ENCODE results near the gene UAP1L1.
"Not testable (repeated sequence)": the region's sequence is repeated elsewhere in the genome, so short reads cannot be mapped to it uniquely, and the experiment has no call there.

UAP1L1 gene

DNA sequence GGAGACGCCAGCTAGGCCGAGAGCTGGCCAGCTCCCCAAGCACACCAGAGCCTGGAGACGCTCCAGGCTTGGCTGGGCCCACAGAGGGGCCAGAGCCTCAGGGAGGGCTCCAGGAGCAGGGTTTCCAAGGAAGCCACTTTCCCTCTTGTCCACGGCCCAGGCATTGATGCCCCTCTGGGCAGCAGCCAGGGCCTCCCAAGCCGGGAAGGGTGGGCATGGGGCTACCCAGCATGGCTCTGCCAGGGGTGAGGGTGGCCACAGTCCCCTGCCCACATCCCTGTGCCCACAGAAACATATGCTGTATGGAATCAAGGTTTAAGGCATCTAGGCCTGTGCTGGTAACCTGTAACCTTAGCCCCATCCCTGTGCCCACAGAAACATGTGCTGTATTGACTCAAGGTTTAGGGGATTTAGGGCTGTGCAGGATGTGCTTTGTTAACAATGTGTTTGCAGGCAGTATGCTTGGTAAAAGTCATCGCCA, 38.8 kb downstream of the UAP1L1 start:
- no peak for DNase-seq (ENCODE audit: low read depth)
- TF ChIP-seq, protein P1, sequence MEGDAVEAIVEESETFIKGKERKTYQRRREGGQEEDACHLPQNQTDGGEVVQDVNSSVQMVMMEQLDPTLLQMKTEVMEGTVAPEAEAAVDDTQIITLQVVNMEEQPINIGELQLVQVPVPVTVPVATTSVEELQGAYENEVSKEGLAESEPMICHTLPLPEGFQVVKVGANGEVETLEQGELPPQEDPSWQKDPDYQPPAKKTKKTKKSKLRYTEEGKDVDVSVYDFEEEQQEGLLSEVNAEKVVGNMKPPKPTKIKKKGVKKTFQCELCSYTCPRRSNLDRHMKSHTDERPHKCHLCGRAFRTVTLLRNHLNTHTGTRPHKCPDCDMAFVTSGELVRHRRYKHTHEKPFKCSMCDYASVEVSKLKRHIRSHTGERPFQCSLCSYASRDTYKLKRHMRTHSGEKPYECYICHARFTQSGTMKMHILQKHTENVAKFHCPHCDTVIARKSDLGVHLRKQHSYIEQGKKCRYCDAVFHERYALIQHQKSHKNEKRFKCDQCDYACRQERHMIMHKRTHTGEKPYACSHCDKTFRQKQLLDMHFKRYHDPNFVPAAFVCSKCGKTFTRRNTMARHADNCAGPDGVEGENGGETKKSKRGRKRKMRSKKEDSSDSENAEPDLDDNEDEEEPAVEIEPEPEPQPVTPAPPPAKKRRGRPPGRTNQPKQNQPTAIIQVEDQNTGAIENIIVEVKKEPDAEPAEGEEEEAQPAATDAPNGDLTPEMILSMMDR (conservative IDR thresholded peaks at IDR 0.05; ENCODE audit: low read length), result no peak
- H3K4me3 ChIP-seq (ENCODE audit: low read length), result no peak overlapping the region

DNA sequence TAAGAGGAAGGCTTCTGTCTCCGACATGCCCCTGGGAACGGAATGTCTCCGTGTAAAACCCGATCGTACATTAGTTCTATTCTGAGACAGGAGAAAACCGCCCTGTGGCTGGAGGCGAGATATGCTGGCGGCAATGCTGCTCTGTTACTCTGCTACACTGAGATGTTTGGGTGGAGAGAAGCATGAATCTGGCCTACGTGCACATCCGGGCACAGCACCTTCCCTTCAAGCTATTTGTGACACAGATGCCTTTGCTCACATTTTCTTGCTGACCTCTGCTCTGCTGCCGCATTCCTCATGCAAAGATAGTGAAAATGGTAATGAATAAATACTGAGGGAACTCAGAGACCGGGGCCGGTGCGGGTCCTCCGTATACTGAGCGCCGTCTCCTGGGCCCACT, 39.4 kb downstream of the UAP1L1 start:
- H3K4me3 ChIP-seq (ENCODE audit: low read length), result no peak overlapping the region
- DNase-seq (ENCODE audit: low read depth), result no peak
- TF ChIP-seq, protein P1 (conservative IDR thresholded peaks at IDR 0.05; ENCODE audit: low read length), result no peak

DNA sequence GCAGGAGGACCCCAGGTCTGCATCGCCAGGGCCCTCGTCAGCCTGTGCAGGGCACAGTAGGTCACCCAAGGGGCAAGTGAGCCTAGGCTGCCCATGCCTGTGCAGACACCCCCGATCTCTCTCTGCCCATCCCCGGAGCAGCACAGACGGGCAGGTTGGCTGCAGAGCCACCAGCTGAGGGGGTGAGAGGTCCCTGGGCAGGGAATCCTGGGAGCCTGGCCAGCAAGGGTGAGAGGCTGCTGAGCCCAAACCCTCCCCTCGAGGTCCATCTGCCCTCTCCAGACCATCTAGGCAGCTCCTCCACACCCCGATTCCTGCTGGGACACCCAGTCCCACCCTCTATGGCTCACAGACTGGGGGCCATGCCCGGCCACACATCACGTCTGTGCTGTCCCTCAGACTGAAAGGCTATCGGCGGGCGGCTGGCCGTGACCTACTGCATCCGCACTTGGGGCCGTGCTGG, 40.0 kb downstream of the UAP1L1 start:
- TF ChIP-seq, protein P1 (conservative IDR thresholded peaks at IDR 0.05; ENCODE audit: low read length), result no peak
- no peak for DNase-seq (ENCODE audit: low read depth)
- H3K4me3 ChIP-seq (ENCODE audit: low read length), result no peak overlapping the region

DNA sequence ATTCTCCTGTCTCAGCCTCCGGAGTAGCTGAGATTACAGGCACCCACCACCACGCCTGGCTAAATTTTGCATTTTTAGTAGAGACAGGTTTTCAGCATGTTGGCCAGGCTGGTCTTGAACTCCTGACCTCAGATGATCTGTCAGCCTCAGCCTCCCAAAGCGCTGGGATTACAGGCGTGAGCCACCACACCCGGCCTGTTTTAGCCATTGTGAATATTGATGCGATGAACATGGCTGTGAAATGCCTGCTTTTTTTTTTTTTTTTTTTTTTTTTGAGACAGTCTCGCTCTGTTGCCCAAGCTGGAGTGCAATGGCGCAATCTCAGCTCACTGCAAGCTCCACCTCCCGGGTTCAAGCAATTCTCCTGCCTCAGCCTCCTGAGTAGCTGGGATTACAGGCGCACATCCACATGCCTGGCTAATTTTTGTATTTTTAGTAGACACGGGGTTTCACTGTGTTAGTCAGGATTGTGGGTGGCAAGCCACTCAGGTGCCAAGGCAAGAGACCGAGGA, 40.8 kb downstream of the UAP1L1 start:
- not testable (repeated sequence) for DNase-seq (ENCODE audit: low read depth)

DNA sequence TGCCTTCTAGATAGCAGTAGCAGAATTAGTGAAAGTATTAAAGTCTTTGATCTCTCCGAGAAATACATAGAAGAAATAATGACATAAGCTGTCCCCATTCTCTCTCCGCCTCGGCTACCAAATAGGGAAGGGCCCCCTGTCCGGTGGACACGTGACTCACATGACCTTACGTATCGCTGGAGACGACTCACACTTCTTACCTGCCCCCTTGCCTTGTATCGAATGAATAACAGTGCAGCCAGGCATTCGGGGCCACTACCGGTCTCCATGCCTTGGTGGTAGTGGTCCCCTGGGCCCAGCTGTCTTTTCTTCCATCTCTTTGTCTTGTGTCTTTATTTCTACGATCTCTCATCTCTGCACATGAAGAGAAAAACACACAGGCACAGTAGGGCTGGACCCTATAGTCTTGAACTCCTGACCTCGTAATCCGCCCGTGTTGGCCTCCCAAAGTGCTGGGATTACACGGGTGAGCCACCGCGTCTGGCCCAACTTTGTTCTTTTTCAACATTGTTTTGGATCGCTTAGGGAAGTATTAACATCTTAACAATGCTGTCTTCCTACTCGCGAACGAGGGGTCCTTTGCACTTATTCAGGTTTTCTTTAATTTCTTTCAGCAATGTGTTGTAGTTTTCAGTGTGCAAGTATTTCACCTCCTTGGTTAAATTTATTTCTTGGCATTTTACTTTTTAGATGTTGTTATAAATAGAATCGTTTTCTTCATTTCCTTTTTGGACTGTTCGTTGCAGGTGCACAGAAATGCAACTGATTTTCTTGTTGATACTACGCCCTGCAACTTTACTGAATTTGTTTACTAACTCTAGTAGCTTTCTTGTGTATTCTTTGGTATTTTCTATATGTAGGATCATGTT, 44.8 kb downstream of the UAP1L1 start:
- not testable (repeated sequence) for H3K4me3 ChIP-seq (ENCODE audit: low read length); DNase-seq (ENCODE audit: low read depth)

More for the DNA sequence above, 40.8 kb downstream of the UAP1L1 start:
- H3K4me3 ChIP-seq (ENCODE audit: low read length), result not testable (repeated sequence)

DNA sequence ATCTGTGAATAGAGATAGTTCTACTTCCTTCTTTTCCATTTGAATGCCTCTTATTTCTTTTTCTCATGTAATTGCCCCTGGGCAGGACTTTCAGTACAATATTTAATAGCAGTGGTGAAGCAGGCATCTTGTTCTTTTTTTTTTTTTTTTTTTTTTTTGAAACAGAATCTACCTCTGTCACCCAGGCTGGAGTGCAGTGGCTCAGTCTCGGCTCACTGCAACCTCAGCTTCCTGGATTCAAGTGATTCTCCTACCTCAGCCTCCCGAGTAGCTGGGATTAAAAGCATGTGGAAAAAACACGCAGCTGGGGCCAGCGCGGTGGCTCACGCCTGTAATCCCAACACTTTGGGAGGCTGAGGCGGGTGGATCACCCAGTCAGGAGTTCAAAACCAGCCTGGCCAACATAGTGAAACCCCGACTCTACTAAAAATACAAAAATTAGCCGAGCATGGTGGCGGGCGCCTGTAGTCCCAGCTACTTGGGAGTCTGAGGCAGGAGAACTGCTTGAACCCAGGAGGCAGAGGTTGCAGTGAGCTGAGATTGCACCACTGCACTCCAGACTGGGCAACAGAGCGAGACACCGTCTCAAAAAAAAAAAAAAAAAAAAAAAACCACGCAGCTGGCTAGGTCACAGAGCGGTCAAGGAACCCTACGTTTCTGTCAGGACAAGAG, 45.6 kb downstream of the UAP1L1 start:
- DNase-seq (ENCODE audit: low read depth); H3K4me3 ChIP-seq (ENCODE audit: low read length): not testable (repeated sequence)

DNA sequence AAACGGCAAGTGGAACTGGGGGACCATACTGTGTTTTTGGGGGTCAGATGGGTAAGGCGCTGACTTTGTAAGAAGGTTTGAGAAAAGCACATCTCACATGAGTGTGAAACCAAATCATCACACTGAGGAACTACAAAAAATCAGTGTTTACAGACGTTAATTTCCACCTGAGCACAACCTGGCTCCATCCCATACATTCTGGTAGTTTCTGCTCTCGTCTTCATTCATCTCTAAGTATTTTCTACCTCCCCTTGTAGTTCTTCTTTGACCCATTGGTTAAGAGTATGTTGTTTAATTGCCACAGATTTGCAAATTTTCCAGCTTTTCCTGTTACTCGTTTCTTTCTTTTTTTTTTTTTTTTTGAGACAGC, 46.1 kb downstream of the UAP1L1 start:
- no peak overlapping the region for H3K4me3 ChIP-seq (ENCODE audit: low read length)
- TF ChIP-seq, protein P1 (conservative IDR thresholded peaks at IDR 0.05; ENCODE audit: low read length), result no peak
- no peak for DNase-seq (ENCODE audit: low read depth)

DNA sequence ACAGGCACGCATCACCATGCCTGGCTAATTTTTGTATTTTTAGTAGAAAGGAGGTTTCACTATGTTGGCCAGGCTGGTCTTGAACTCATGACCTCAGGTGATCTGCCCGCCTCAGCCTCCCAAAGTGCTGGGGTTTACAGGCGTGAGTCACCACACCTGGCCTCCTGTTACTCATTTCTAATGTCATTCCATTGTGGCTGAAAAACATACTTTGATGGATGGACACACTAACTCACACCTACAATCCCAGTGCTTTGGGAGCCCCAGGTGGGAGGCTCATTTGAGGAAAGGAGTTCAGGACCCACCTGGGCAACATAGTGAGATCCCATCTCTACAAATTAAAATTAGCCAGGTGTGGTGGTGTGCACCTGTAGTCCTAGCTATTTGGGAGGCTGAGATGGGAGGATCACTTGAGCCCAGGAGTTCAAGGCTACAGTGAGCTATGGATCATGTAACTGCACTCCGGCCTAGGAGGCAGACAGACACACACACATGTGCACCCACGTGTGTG, 46.7 kb downstream of the UAP1L1 start:
- not testable (repeated sequence) for H3K4me3 ChIP-seq (ENCODE audit: low read length); DNase-seq (ENCODE audit: low read depth)

DNA sequence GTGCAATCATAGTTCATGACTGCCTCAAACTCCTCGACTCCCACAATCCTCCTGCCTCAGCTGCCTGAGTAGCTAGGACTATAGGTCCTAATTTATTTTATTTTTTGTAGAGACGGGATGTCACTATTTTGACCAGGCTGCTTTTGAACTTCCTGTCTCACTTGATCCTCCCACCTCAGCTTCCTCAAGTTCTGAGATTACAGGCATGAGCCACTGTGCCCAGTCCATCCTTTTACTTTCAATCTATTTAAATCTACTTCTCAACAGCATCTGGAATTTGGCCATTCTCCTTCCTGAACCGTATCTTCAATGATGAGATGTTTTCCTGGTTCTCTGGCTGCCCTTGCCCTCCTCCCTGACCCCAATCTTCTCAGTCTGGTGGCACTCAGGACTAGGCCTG, 49.5 kb downstream of the UAP1L1 start:
- TF ChIP-seq, protein P1 (conservative IDR thresholded peaks at IDR 0.05; ENCODE audit: low read length), result no peak
- no peak overlapping the region for H3K4me3 ChIP-seq (ENCODE audit: low read length)
- no peak for DNase-seq (ENCODE audit: low read depth)
